GM23338 (cell line): Measurements from ENCODE around the gene GNAI3. TPM values are rescaled to one million over a fixed set of nuclear protein-coding genes. Genes with fewer than 3 reads are reported as not detected.

Source experiments
- ATAC-seq: fragments of 200-7000 bp; cut with Tn5 transposase; 3 replicates; pipeline ENCODE4 v1.9.1; 2020
- DNase-seq: peaks from one replicate; pipeline ENCODE4 v3.0.0-alpha.2; 2015; ENCODE audit warnings: low spot score
- H2AFZ ChIP-seq: fragments of 200-600 bp; sonication (generic); 2 replicates; pipeline ENCODE4 v1.8.0; 2016; ENCODE audit warnings: antibody characterized with exemption, mild to moderate bottlenecking, moderate library complexity
- H3F3A ChIP-seq: fragments of 200-600 bp; sonication (generic); replicated peaks from 2 replicates; pipeline ENCODE4 v1.8.0; 2017; ENCODE audit warnings: antibody characterized with exemption, mixed run types, low read depth
- H3K27ac ChIP-seq: fragments of 200-600 bp; sonication (generic); 2 replicates; pipeline ENCODE4 v1.6.1; 2016; ENCODE audit warnings: low read depth
- H3K27me3 ChIP-seq: fragments of 200-600 bp; sonication (generic); 2 replicates; pipeline ENCODE4 v1.8.0; 2016; ENCODE audit warnings: mild to moderate bottlenecking, mixed run types, moderate library complexity; ENCODE audit not compliant: insufficient read depth
- H3K36me3 ChIP-seq: fragments of 200-600 bp; sonication (generic); 2 replicates; pipeline ENCODE4 v1.8.0; 2016; ENCODE audit warnings: mild to moderate bottlenecking; ENCODE audit not compliant: insufficient read depth
- H3K4me1 ChIP-seq: fragments of 200-600 bp; sonication (generic); 2 replicates; pipeline ENCODE4 v1.8.0; 2016; ENCODE audit warnings: mild to moderate bottlenecking, moderate library complexity; ENCODE audit not compliant: insufficient read depth
- H3K4me2 ChIP-seq: fragments of 200-600 bp; sonication (generic); 2 replicates; pipeline ENCODE4 v1.7.1; 2017; ENCODE audit warnings: mixed run types
- H3K4me3 ChIP-seq: fragments of 200-600 bp; sonication (generic); 2 replicates; pipeline ENCODE4 v1.6.1; 2016; ENCODE audit warnings: mixed run types
- H3K79me2 ChIP-seq: fragments of 200-600 bp; sonication (generic); replicated peaks from 2 replicates; pipeline ENCODE4 v1.8.0; 2017; ENCODE audit warnings: mild to moderate bottlenecking; ENCODE audit not compliant: insufficient read depth
- H3K9me2 ChIP-seq: fragments of 200-600 bp; sonication (generic); 2 replicates; pipeline ENCODE4 v1.8.0; 2017; ENCODE audit not compliant: insufficient read depth
- H4K20me1 ChIP-seq: fragments of 200-600 bp; sonication (generic); replicated peaks from 2 replicates; pipeline ENCODE4 v1.8.0; 2017; ENCODE audit warnings: mild to moderate bottlenecking; ENCODE audit not compliant: insufficient read depth
- H3K27ac Mint-ChIP-seq: 2 replicates; pipeline ENCODE4 v1.8.0; 2020; ENCODE audit warnings: inconsistent platforms, mild to moderate bottlenecking, moderate library complexity, mixed read lengths
- H3K27me3 Mint-ChIP-seq: 3 replicates; pipeline ENCODE4 v1.8.0; 2022; ENCODE audit warnings: low read depth, mild to moderate bottlenecking, moderate library complexity, mixed read lengths, inconsistent platforms; ENCODE audit not compliant: insufficient read depth, poor library complexity
- H3K36me3 Mint-ChIP-seq: 3 replicates; pipeline ENCODE4 v1.8.0; 2021; ENCODE audit warnings: low read depth, mild to moderate bottlenecking, inconsistent platforms, moderate library complexity, mixed read lengths
- H3K4me1 Mint-ChIP-seq: 3 replicates; pipeline ENCODE4 v1.8.0; 2020; ENCODE audit warnings: mild to moderate bottlenecking, inconsistent platforms, mixed read lengths
- H3K4me3 Mint-ChIP-seq: 3 replicates; pipeline ENCODE4 v1.8.0; 2021; ENCODE audit warnings: moderate library complexity, mild to moderate bottlenecking, inconsistent platforms, mixed read lengths
- H3K9me3 Mint-ChIP-seq: 3 replicates; pipeline ENCODE4 v1.8.0; 2020; ENCODE audit warnings: moderate library complexity, mild to moderate bottlenecking, inconsistent platforms, mixed read lengths
- CTCF ChIP-seq, 2 experiments: fragments of 200-600 bp in 1 of 2; sonication (generic) in 1 of 2; conservative IDR thresholded peaks; 2 replicates each; pipeline versions ENCODE4 v1.5.1 to v1.6.1; 2016 to 2017; ENCODE audit warnings: antibody characterized with exemption in 2 of 2, low read depth in 2 of 2, mild to moderate bottlenecking in 2 of 2, moderate library complexity in 1 of 2
- ETS1 ChIP-seq: IDR thresholded peaks from 2 replicates; pipeline ENCODE4 v1.6.1; 2016; ENCODE audit warnings: antibody characterized with exemption
- JUNB ChIP-seq: IDR thresholded peaks from one replicate; pipeline ENCODE4 v1.6.1; 2016; ENCODE audit warnings: antibody characterized with exemption; ENCODE audit not compliant: unreplicated experiment
- POLR2AphosphoS5 ChIP-seq: IDR thresholded peaks from 2 replicates; pipeline ENCODE4 v1.6.1; 2016; ENCODE audit warnings: antibody characterized with exemption, low read depth
- REST ChIP-seq: IDR thresholded peaks from one replicate; pipeline ENCODE4 v1.6.1; 2018; ENCODE audit warnings: antibody characterized with exemption; ENCODE audit not compliant: unreplicated experiment
- ZNF114 ChIP-seq: fragments of 250-450 bp; sonication (Bioruptor Pico); IDR thresholded peaks from 2 replicates; pipeline ENCODE4 v1.5.0; 2020; ENCODE audit warnings: mild to moderate bottlenecking, moderate library complexity
- ZNF331 ChIP-seq: fragments of 250-450 bp; sonication (Bioruptor Pico); IDR thresholded peaks from 2 replicates; pipeline ENCODE4 v1.5.0; 2020; ENCODE audit warnings: low read depth, mild to moderate bottlenecking, moderate library complexity
- polyA plus RNA-seq: library from polyadenylated mRNA; unstranded; fragments of >200 nt; fragmentation: Nextera tagmentation; extraction: Ambion mirVana; gene quantifications from 2 replicates; pipeline ENCODE4 v1.2.1, GENCODE V29; 2016
- total RNA-seq: library from RNA; depleted of rRNA; stranded (reverse); fragments of >200 nt; shearing (Covaris generic); gene quantifications from 2 replicates; pipeline ENCODE4 v1.2.3, GENCODE V29; 2014

The GNAI3 gene
- total and polyA plus RNA-seq, 2 experiments from 2014 or later, result 4.5 to 10.2 TPM

GRCh38 chr1:109527098-109527811 lies 21.2 kb upstream of the GNAI3 start (continued):
- TF ChIP-seq REST (no peak), POLR2AphosphoS5 (no peak), CTCF (conservative IDR thresholded peaks at IDR 0.05; ENCODE audit: low read depth in 2 of 2) (no peak)

- peaks cover 12% of the 10 kb centered on the region; the same call in 2 of the 3 replicates for H3K4me1 Mint-ChIP-seq
- no peak for ATAC-seq
- DNase-seq, result no peak
- no peaks in the 10 kb centered on the region for H3K36me3 Mint-ChIP-seq
- H3K27ac ChIP-seq, result no peak overlapping the region
- H3K4me3 ChIP-seq, result no peak overlapping the region
- H3K4me1 ChIP-seq, result peaks cover 4% of the 10 kb centered on the region; the same call in 1 of the 2 replicates
- H3K9me3 Mint-ChIP-seq, result no peaks in the 10 kb centered on the region; the same call in 2 of the 3 replicates
- no peak overlapping the region for H2AFZ ChIP-seq
- H3K27ac Mint-ChIP-seq, result no peak overlapping the region
- no peaks in the 10 kb centered on the region for H3K36me3 ChIP-seq
- H3K27me3 Mint-ChIP-seq, result peaks cover 12% of the 10 kb centered on the region
- no peaks in the 10 kb centered on the region for H3F3A ChIP-seq
- no peaks in the 10 kb centered on the region for H3K79me2 ChIP-seq
- no peaks in the 10 kb centered on the region for H3K27me3 ChIP-seq
- H3K4me3 Mint-ChIP-seq, result no peak overlapping the region
- no peak overlapping the region for H3K4me2 ChIP-seq
- H3K9me2 ChIP-seq, result no peaks in the 10 kb centered on the region
- H4K20me1 ChIP-seq, result no peaks in the 10 kb centered on the region
- TF ChIP-seq ZNF114 (CRISPR knock-in tag) (no peak), JUNB (no peak), ETS1 (no peak), CTCF (conservative IDR thresholded peaks at IDR 0.05; ENCODE audit: low read depth in 2 of 2) (no peak), POLR2AphosphoS5 (no peak), ZNF331 (CRISPR knock-in tag) (no peak)
These were observed 20.3 kb upstream of the GNAI3 start for GRCh38 chr1:109527846-109528695.
